HG03280 (cell line): ENCODE measurements around the gene PPID.
"Not testable (repeated sequence)": the region's sequence is repeated elsewhere in the genome, so short reads cannot be mapped to it uniquely, and the experiment has no call there.

Experiments used
- ATAC-seq: cut with Tn5 transposase; IDR thresholded peaks from one replicate; pipeline ENCODE4 v1.9.1; 2021; ENCODE audit warnings: mild to moderate bottlenecking, moderate library complexity; ENCODE audit not compliant: unreplicated experiment

PPID gene

GRCh38 chr4:158669310-158669709 is 53.9 kb downstream of the PPID start:
- ATAC-seq = no peak

- no peak for ATAC-seq
Measured at GRCh38 chr4:158667651-158668198, 55.5 kb downstream of the PPID start.

GRCh38 chr4:158666892-158667291 is 56.3 kb downstream of the PPID start:
- ATAC-seq = no peak

GRCh38 chr4:158664806-158665205 is 58.4 kb downstream of the PPID start:
- no peak for ATAC-seq

GRCh38 chr4:158663707-158664625 is 59.2 kb downstream of the PPID start:
- ATAC-seq = not testable (repeated sequence)

- not testable (repeated sequence) for ATAC-seq
Measured at GRCh38 chr4:158663255-158663654, 59.9 kb downstream of the PPID start.
